Activated CD8-positive, alpha-beta memory T cell treated with anti-CD3 and anti-CD28 coated beads, Interleukin-2, amount 10 ng/mL, durations not matched to agents 7 days and 5 days (primary cell): Measurements from ENCODE around the gene BYSL. TPM values are rescaled to one million over a fixed set of nuclear protein-coding genes. Genes with fewer than 3 reads are reported as not detected.
A peak's percentile ranks its signal among the peaks of the same experiment; 100 is the strongest.

Experiments
- ATAC-seq: fragments of 150-1000 bp; cut with Tn5 transposase; one replicate; pipeline ENCODE4 v1.10.0; 2021; ENCODE audit warnings: moderate library complexity
- CTCF ChIA-PET: fragments of 350-600 bp; sonication (Branson Sonifier 250); formaldehyde crosslinking; loops from one replicate; lab custom pipeline; 2021; ENCODE audit warnings: antibody characterized with exemption; lab: Charles Lee
- DNase-seq: peaks from one replicate; pipeline ENCODE4 v3.0.0-alpha.2; 2020
- H3K27ac Mint-ChIP-seq: one replicate; pipeline ENCODE4 v1.8.0; 2021; ENCODE audit warnings: mild to moderate bottlenecking, mixed read lengths
- H3K27me3 Mint-ChIP-seq: one replicate; pipeline ENCODE4 v1.8.0; 2021; ENCODE audit warnings: mixed read lengths
- H3K36me3 Mint-ChIP-seq: one replicate; pipeline ENCODE4 v1.8.0; 2021; ENCODE audit warnings: mild to moderate bottlenecking, mixed read lengths
- H3K4me1 Mint-ChIP-seq: one replicate; pipeline ENCODE4 v1.8.0; 2021; ENCODE audit warnings: mixed read lengths
- H3K4me3 Mint-ChIP-seq: one replicate; pipeline ENCODE4 v1.8.0; 2021; ENCODE audit warnings: mild to moderate bottlenecking, moderate library complexity, mixed read lengths
- H3K9me3 Mint-ChIP-seq: one replicate; pipeline ENCODE4 v1.8.0; 2022; ENCODE audit warnings: low read depth, mixed read lengths
- total RNA-seq, 2 experiments: library from RNA; stranded (reverse); gene quantifications; one replicate each; pipeline ENCODE4 v1.2.3, GENCODE V29; 2021

BYSL gene, protein sequence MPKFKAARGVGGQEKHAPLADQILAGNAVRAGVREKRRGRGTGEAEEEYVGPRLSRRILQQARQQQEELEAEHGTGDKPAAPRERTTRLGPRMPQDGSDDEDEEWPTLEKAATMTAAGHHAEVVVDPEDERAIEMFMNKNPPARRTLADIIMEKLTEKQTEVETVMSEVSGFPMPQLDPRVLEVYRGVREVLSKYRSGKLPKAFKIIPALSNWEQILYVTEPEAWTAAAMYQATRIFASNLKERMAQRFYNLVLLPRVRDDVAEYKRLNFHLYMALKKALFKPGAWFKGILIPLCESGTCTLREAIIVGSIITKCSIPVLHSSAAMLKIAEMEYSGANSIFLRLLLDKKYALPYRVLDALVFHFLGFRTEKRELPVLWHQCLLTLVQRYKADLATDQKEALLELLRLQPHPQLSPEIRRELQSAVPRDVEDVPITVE
- 10 to 100 TPM; 33.1 to 48.5 TPM for total RNA-seq

DNA sequence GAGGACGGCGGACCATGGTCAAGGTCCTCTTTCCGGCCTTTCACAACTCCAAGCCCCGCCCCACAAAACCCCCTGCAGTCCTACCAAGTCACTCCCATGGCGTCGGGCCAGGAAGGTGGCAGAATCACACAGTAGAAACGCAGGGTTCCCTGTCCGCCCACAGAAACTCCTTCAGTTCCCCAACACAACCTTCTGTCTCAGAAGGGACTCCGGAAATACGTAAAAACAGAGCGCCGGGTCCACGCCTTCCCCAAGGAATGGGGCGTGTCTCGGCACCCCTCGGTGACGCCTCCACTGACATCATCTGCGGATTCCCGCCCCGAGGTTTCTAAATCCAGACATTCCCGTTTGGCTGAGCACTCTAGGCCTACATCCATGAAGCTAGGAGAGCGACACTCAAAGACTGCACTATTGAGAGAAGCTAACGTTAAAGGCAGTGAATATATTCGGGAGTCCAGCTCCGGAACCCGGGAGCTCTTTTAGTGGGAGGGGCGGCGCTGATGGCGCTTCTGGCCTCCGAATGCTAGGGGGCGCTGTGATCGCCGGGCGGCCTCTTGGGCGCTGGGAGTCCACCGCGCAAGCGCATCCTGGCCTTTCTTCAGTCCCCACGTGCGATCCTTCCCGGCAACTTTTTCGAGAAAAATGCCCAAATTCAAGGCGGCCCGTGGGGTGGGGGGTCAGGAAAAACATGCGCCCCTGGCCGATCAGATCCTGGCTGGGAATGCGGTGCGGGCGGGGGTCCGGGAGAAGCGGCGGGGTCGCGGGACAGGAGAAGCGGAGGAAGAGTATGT, at the start of gene BYSL, which contains the start of gene MED20:
Gene BYSL (plus strand): TSS at position 579 of the 791 bp plus-strand sequence. CDS start 64 bp downstream, at position 643.
Gene MED20 (minus strand): TSS at position 219 of the 791 bp plus-strand sequence. CDS start 121 bp downstream, at position 98.
- Mint-ChIP-seq H3K27me3 (no peaks in the 10 kb centered on the region), H3K27ac (peak within 1 kb of the TSS; percentile 98), H3K4me1 (peaks cover 57% of the 10 kb centered on the region), H3K4me3 (peak within 1 kb of the TSS; percentile 88), H3K9me3 (no peaks in the 10 kb centered on the region), H3K36me3 (peaks cover 29% of the 10 kb centered on the region)
- ATAC-seq (peak; percentile 91), DNase-seq (peak; percentile 96)
- CTCF ChIA-PET: interaction anchor here (0.6 to 6.1 kb wide), 37 partner anchors 8 to 1008 kb away, joined by 3 to 184 read pairs (median 4); partner anchors contain the start of genes CCND3, CNPY3, PRICKLE4 and TAF8

DNA sequence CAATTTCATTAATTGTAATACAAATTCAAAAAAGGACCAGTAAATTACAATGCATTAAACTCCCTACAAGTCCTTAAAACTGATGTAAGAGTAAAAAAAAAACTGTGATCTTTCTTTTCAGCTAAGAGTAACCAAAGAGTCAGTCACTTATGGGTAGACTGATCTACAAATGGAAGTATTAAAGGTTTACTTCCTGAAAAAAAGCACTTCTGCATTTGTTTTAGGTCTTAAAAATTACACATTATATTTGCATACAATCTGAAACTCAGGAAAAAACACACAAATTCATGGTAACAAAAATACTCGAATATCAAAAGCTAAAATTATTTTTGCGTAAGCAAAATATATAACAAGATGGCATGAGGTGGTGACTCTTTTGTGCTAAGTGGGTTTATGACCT, 49.6 kb upstream of the BYSL start:
- no peak overlapping the region for H3K4me3 Mint-ChIP-seq
- ATAC-seq (no peak), DNase-seq (no peak)
- peaks cover 2% of the 10 kb centered on the region for H3K36me3 Mint-ChIP-seq
- H3K9me3 Mint-ChIP-seq: no peaks in the 10 kb centered on the region
- no peaks in the 10 kb centered on the region for H3K27me3 Mint-ChIP-seq
- CTCF ChIA-PET: no interaction called here
- no peak overlapping the region for H3K27ac Mint-ChIP-seq
- peaks cover 4% of the 10 kb centered on the region for H3K4me1 Mint-ChIP-seq

DNA sequence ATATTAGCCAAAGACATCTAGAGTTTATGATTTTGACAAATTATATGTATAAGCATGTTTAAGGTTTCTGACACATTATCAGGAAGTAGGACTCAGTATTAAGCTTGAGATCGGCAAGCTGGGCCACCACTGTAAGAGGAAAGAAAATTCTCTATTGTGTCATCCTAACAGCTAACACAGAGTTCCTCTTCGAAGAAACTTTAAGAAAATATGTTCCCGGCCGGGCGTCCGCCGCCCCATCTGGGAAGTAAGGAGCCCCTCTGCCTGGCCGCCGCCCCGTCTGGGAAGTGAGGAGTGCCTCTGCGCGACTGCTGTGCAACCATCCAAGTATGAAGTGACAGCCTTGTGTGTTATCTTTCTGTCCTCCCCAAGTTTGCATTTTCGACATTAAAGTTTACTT, 49.2 kb upstream of the BYSL start:
- CTCF ChIA-PET: no interaction called here
- DNase-seq: no peak
- Mint-ChIP-seq H3K4me1 (peaks cover 4% of the 10 kb centered on the region), H3K27me3 (no peaks in the 10 kb centered on the region), H3K27ac (no peak overlapping the region), H3K9me3 (no peaks in the 10 kb centered on the region), H3K36me3 (peaks cover 2% of the 10 kb centered on the region), H3K4me3 (no peak overlapping the region)
- ATAC-seq: no peak

DNA sequence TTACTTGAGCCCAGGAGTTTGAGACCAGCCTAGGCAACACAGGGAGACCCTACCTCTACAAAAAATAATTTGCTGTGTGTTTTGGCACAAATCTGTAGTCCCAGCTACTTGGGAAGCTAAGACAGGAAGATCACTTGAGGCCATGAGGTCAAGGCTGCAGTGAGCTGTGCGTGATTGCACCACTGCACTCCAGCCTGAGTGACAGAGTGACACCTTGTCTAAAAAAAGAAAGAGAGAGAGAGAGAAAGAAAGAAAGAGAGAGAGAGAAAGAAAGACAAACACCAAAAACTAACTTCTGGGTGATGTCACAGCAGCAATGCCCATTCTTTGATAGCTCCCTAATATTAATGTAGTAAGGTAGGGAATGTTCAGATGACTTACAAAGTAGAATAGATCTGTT, 46.6 kb upstream of the BYSL start:
- H3K27me3 Mint-ChIP-seq: no peaks in the 10 kb centered on the region
- DNase-seq (no peak), ATAC-seq (no peak)
- H3K36me3 Mint-ChIP-seq: peaks cover 2% of the 10 kb centered on the region
- H3K9me3 Mint-ChIP-seq: no peaks in the 10 kb centered on the region
- H3K27ac Mint-ChIP-seq: no peak overlapping the region
- no peak overlapping the region for H3K4me3 Mint-ChIP-seq
- CTCF ChIA-PET: interaction anchor here (1.4 to 1.6 kb wide), 2 partner anchors 46 to 87 kb away, joined by 4 to 5 read pairs; partner anchors contain the start of genes BYSL, MED20 and TOMM6
- peaks cover 4% of the 10 kb centered on the region for H3K4me1 Mint-ChIP-seq

DNA sequence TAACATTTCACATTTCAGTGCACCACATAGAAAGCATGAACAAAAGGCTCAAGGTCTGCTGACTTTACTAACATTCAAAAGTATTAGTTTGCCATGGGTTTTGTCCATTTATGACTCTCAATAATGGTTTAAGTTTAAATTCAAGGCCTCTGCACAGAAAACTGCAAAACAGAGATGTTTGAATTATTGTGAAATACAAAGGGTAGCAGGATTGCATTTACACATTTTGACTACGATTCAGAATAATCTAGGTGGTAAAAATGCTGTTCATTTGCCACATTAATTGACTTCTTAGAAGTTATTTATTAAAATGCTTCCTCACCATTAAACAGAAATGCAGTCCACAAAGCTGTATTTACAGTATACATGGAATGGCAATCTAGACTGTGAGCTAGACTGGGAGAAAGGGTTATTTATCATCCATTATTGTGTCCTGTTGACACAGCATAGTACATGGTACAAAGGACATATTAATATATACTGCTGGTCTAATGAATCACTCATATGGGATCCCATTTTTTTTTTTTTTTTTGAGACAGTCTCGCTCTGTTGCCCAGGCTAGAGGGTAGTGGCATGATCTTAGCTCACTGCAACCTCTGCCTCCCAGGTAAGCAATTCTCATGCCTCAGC, 44.1 kb upstream of the BYSL start:
- H3K36me3 Mint-ChIP-seq: peaks cover 2% of the 10 kb centered on the region
- no peaks in the 10 kb centered on the region for H3K4me1 Mint-ChIP-seq
- H3K9me3 Mint-ChIP-seq: no peaks in the 10 kb centered on the region
- H3K4me3 Mint-ChIP-seq: no peak overlapping the region
- no peak overlapping the region for H3K27ac Mint-ChIP-seq
- no peak for DNase-seq
- no peak for ATAC-seq
- no peaks in the 10 kb centered on the region for H3K27me3 Mint-ChIP-seq
- CTCF ChIA-PET: interaction anchor here (1.4 kb wide), 2 partner anchors 33 to 167 kb away, joined by 3 read pairs; no protein-coding TSS in a partner anchor

DNA sequence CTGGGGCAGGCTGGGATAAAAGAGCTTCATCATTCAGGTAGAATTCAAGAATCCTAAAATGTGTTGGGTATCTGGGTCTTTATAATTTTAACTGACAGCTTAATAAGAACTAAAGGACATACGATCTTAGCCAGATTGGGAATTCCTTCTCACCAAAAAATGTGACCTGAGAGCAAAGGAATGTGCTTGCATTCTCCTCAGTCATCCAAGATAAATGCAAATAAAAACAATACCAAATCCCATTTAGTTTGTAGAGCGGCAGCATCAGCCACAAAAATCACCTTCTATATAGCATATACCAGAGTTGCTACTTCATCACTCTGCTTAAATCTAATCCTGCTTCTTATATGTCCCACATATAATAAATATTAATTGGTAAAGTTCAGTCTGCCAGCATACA, 43.1 kb upstream of the BYSL start:
- Mint-ChIP-seq H3K4me1 (no peaks in the 10 kb centered on the region), H3K27ac (no peak overlapping the region), H3K36me3 (peaks cover 2% of the 10 kb centered on the region), H3K9me3 (no peaks in the 10 kb centered on the region), H3K27me3 (no peaks in the 10 kb centered on the region), H3K4me3 (no peak overlapping the region)
- DNase-seq (no peak), ATAC-seq (no peak)
- CTCF ChIA-PET: interaction anchor here (1.4 kb wide), 1 partner anchor 166 kb away, joined by 3 read pairs; no protein-coding TSS in a partner anchor

DNA sequence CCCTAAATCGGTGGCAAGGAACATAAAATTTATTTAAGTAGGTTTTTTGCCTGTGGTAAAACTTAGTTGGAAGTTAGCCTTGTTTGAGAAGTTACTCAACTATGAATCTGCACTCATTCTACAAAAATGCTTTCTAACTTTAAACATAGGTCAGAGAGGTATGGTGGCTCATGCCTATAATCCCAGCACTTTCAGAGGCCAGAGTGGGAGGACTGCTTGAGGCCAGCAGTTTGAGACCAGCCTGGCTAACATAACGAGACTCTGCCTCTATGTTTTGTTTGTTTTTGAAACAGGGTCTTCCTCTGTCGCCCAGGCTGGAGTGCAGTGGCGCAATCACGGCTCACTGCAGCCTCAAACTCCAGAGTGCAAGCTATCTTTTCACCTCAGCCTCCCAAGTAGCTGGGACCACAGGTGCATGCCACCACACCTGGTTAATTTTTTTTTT, 42.3 kb upstream of the BYSL start:
- Mint-ChIP-seq H3K9me3 (no peaks in the 10 kb centered on the region), H3K27ac (no peak overlapping the region), H3K4me3 (no peak overlapping the region), H3K36me3 (peaks cover 2% of the 10 kb centered on the region), H3K27me3 (no peaks in the 10 kb centered on the region), H3K4me1 (no peaks in the 10 kb centered on the region)
- DNase-seq (no peak), ATAC-seq (no peak)
- CTCF ChIA-PET: no interaction called here

DNA sequence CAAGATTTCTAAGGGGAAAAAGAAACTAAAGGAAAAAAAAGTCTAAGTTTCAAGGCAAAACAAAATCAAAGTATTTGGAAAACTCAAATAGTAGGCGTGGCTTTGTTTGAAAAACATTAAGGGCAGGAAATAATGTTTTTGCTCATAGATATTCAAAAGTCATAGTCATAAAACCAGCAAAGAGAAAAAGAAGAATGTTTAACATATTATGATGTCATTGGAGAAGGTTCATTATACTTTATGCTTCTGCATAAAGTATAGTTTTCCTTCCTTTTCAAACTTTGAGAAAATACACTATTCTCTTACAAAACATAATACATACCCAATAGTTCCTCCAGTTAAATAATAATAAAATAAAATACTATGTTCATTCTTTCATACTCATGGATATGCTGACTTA, 39.8 kb upstream of the BYSL start:
- H3K9me3 Mint-ChIP-seq: no peaks in the 10 kb centered on the region
- no peak overlapping the region for H3K27ac Mint-ChIP-seq
- H3K4me1 Mint-ChIP-seq: no peaks in the 10 kb centered on the region
- no peaks in the 10 kb centered on the region for H3K27me3 Mint-ChIP-seq
- H3K36me3 Mint-ChIP-seq: peaks cover 2% of the 10 kb centered on the region
- DNase-seq (no peak), ATAC-seq (no peak)
- CTCF ChIA-PET: no interaction called here
- no peak overlapping the region for H3K4me3 Mint-ChIP-seq

DNA sequence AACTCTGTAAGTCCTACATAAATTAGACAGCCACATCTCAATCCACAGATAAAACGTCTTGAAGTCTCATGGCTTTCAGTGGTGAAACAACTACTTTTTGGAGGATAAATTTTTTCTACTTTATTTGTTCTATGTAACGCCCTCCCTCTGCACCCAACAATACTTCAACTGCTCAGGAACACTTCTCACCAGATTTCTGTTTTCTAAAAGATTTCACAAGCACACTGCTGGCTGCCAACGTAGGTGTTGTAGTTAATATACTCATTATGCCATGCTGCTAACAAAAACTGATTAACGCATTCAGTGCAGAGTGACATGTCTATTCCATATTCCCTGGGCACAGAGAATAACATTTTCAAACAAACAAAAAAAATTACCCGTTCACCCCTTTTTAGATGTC, 36.3 kb upstream of the BYSL start:
- ATAC-seq (no peak), DNase-seq (no peak)
- Mint-ChIP-seq H3K4me1 (no peaks in the 10 kb centered on the region), H3K36me3 (peaks cover 2% of the 10 kb centered on the region), H3K4me3 (no peak overlapping the region), H3K9me3 (no peaks in the 10 kb centered on the region), H3K27ac (no peak overlapping the region), H3K27me3 (no peaks in the 10 kb centered on the region)
- CTCF ChIA-PET: no interaction called here

DNA sequence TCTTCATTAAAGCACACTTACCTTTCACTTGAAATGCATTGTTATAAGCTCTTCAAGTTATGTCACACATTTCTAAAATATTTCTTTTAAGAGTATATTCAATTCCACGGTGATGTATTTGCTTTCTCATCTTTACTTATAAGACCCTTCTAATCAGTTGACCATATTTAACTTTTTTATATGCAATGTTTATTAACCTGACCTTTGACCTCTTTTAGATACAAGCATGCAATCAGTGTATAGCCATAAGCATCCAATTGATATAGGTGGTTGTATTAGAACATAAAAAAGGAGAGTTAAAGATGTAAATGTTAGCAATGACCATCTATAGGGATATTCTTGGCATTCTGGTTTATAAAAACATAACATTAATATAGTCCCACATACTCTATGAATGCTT, 35.4 kb upstream of the BYSL start:
- no peak for DNase-seq
- no peak overlapping the region for H3K4me3 Mint-ChIP-seq
- no peaks in the 10 kb centered on the region for H3K4me1 Mint-ChIP-seq
- peaks cover 2% of the 10 kb centered on the region for H3K36me3 Mint-ChIP-seq
- no peaks in the 10 kb centered on the region for H3K9me3 Mint-ChIP-seq
- H3K27me3 Mint-ChIP-seq: no peaks in the 10 kb centered on the region
- H3K27ac Mint-ChIP-seq: no peak overlapping the region
- no peak for ATAC-seq
- CTCF ChIA-PET: no interaction called here

DNA sequence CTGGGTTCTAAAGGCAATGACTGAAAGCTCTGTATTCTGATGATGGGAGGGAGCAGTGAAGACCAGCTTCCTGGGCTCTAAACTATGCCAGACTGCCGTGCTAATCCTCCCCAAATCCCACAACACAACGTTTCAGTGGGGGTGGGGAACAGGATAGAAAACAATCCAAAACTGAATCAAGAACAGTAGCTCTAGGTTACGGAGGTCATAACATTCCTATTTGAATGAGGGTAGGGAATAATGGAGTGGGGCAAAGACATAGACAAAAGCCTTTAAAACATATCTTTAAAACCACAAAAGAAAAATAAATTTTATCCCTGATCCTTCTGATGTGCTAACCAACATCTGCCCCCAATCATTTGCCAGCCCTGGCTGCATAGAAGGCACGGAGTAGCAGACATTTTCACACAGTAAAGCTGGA, 34.0 kb upstream of the BYSL start:
- H3K4me3 Mint-ChIP-seq: no peak overlapping the region
- H3K4me1 Mint-ChIP-seq: no peaks in the 10 kb centered on the region
- CTCF ChIA-PET: interaction anchor here (0.7 to 2.2 kb wide), 6 partner anchors 9 to 205 kb away, joined by 3 to 7 read pairs (median 4); partner anchors contain the start of genes BYSL, MED20 and TOMM6

DNA sequence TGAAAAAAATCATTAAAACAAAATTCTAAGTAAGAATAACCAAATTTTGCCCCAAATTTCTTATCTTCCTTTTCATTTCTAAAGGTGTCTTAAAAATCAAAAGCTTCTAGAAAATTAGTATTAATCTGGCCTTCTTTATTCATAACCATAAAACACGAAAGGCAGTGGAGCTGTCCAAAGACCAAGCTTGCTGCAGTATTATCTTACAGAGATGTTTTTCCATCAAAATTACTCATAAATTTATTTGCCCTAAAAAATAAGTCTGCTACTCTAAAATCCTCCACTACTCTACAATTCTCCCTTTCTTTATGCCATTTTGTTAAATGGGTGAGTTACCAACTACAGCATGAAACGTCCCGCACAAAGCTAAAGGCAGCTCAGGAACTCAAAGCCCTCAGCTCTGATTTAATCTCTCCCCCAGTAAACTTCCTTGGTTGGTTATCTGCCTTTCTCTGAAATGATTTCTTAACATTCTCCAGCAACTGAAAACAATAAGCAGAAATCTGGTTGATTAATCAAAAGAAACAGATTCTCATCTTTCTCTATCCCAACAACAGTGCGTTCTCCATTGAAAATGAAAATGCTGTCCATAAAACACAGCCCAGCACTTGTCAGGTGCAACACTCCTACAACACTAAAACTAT, 28.3 kb upstream of the BYSL start:
- H3K36me3 Mint-ChIP-seq: peaks cover 3% of the 10 kb centered on the region
- ATAC-seq (no peak), DNase-seq (no peak)
- CTCF ChIA-PET: interaction anchor here (0.9 to 1.5 kb wide), 4 partner anchors 28 to 160 kb away, joined by 3 to 4 read pairs (median 4); partner anchors contain the start of genes BYSL, MED20 and TOMM6
- peaks cover 4% of the 10 kb centered on the region for H3K27me3 Mint-ChIP-seq
- peaks cover 9% of the 10 kb centered on the region for H3K4me1 Mint-ChIP-seq
- H3K9me3 Mint-ChIP-seq: no peaks in the 10 kb centered on the region
- H3K27ac Mint-ChIP-seq: no peak overlapping the region
- no peak overlapping the region for H3K4me3 Mint-ChIP-seq

More for the DNA sequence above, 34.0 kb upstream of the BYSL start:
- ATAC-seq: no peak
- DNase-seq: no peak
- no peak overlapping the region for H3K27ac Mint-ChIP-seq
- H3K27me3 Mint-ChIP-seq: peaks cover 1% of the 10 kb centered on the region
- no peaks in the 10 kb centered on the region for H3K9me3 Mint-ChIP-seq
- H3K36me3 Mint-ChIP-seq: peaks cover 3% of the 10 kb centered on the region
